ENCODE measurements around the gene IQSEC1. TPM values are rescaled to one million over a fixed set of nuclear protein-coding genes. Genes with fewer than 3 reads are reported as not detected.

Gene IQSEC1
- total and polyA plus RNA-seq, 2 of the 8 experiments (the other 6 are each of a cell fraction or from before 2014, with no cell fraction given), result 6.8 to 28.8 TPM

- Histone ChIP-seq H3K27ac (ENCODE audit: low read depth, low read length) (no peak overlapping the region), H3K23me2 (ENCODE audit: low read depth, low read length) (no peaks in the 10 kb centered on the region), H3K14ac (ENCODE audit: insufficient read length) (no peak overlapping the region), H3K79me2 (ENCODE audit: control insufficient read depth in 1 of 2, insufficient read depth in 2 of 2, low read length in 2 of 2) (no peaks in the 10 kb centered on the region), H3K4ac (replicated peaks; ENCODE audit: insufficient read length, low read depth, low read length) (no peak overlapping the region), H2BK12ac (ENCODE audit: low read depth, low read length) (0 out of 2 replicates have a peak overlapping the region, but pooled peaks have one; percentile 1), H4K91ac (replicated peaks; ENCODE audit: insufficient read length, low read length) (peak overlapping the region; percentile 83), H2AK5ac (ENCODE audit: low read depth, low read length) (no peak overlapping the region), H2BK120ac (replicated peaks; ENCODE audit: low read depth, low read length) (peak overlapping the region; percentile 2), H3K23ac (ENCODE audit: insufficient read length) (no peak overlapping the region), H3K9me3 (ENCODE audit: insufficient read depth in 2 of 2, low read depth in 1 of 2, low read length in 1 of 2) (no peaks in the 10 kb centered on the region), H3K79me1 (ENCODE audit: low read depth, low read length) (no peaks in the 10 kb centered on the region; the same call in 1 of the 2 replicates), H4K20me1 (replicated peaks in 1 of 2; ENCODE audit: control insufficient read depth in 1 of 2, insufficient read depth in 2 of 2, low read length in 2 of 2) (no peaks in the 10 kb centered on the region), H2BK20ac (ENCODE audit: low read length) (peak overlapping the region; percentile 34; the same call in 1 of the 2 replicates), H3K36me3 (ENCODE audit: control insufficient read depth in 2 of 4, insufficient read depth in 4 of 4, low read length in 3 of 4) (no peaks in the 10 kb centered on the region), H4K8ac (ENCODE audit: extremely low read depth, insufficient read depth, low read length) (no peak overlapping the region), H4K5ac (ENCODE audit: insufficient read length, low read depth, low read length) (no peak overlapping the region), H3K56ac (replicated peaks; ENCODE audit: insufficient read length, low read depth, low read length) (no peak overlapping the region), H3K4me3 (ENCODE audit: extremely low read depth in 1 of 4, insufficient read depth in 2 of 4, low read depth in 3 of 4, low read length in 4 of 4) (no peak overlapping the region), H3K18ac (ENCODE audit: extremely low read depth, low read length) (no peak overlapping the region), H3K27me3 (replicated peaks in 1 of 4; ENCODE audit: control insufficient read depth in 3 of 4, extremely low read depth in 1 of 4, insufficient read depth in 3 of 4, low read length in 3 of 4) (no peaks in the 10 kb centered on the region), H2BK15ac (ENCODE audit: low read length) (no peak overlapping the region), H2BK5ac (ENCODE audit: low read depth, low read length) (no peak overlapping the region), H3K4me1 (replicated peaks in 1 of 4; ENCODE audit: control insufficient read depth in 3 of 4, insufficient read depth in 4 of 4, low read length in 3 of 4) (peaks cover 0 to 6% (median 2%) of the 10 kb centered on the region in 4 experiments; a peak in 4 of 7 replicates), H3K9ac (replicated peaks in 1 of 4; ENCODE audit: extremely low read depth in 1 of 4, low read depth in 3 of 4, low read length in 3 of 4) (no peak overlapping the region), H2AFZ (ENCODE audit: low read length) (no peak overlapping the region), H3K4me2 (ENCODE audit: insufficient read depth in 1 of 2, low read depth in 2 of 2, low read length in 2 of 2) (no peak overlapping the region; a peak in 2 of 4 replicates)
- CTCF ChIA-PET (ENCODE audit: partially characterized antibody), result interaction anchor here (0.6 to 2.6 kb wide), 5 partner anchors 8 to 42 kb away, joined by 3 to 8 read pairs (median 3); no protein-coding TSS in a partner anchor
- POLR2A ChIA-PET (ENCODE audit: partially characterized antibody), result no interaction called here
- FAIRE-seq (no peak), DNase-seq (ENCODE audit: low read depth in 1 of 2, low spot score in 2 of 2) (no peak)
- WGBS, 2 experiments (ENCODE audit: extremely low coverage in 1 of 2, insufficient coverage in 1 of 2, insufficient read length in 1 of 2, insufficient replicate concordance in 2 of 2, low coverage in 1 of 2, low lambda C conversion rate in 2 of 2, missing lambda C conversion rate in 1 of 2), result 77% methylated on average over 2 of the region's 2 CpGs; no CpG with 5 or more reads in 1 of the 2 experiments
- TF ChIP-seq, protein P1, sequence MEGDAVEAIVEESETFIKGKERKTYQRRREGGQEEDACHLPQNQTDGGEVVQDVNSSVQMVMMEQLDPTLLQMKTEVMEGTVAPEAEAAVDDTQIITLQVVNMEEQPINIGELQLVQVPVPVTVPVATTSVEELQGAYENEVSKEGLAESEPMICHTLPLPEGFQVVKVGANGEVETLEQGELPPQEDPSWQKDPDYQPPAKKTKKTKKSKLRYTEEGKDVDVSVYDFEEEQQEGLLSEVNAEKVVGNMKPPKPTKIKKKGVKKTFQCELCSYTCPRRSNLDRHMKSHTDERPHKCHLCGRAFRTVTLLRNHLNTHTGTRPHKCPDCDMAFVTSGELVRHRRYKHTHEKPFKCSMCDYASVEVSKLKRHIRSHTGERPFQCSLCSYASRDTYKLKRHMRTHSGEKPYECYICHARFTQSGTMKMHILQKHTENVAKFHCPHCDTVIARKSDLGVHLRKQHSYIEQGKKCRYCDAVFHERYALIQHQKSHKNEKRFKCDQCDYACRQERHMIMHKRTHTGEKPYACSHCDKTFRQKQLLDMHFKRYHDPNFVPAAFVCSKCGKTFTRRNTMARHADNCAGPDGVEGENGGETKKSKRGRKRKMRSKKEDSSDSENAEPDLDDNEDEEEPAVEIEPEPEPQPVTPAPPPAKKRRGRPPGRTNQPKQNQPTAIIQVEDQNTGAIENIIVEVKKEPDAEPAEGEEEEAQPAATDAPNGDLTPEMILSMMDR (IDR thresholded peaks at IDR 0.05; ENCODE audit: control extremely low read depth in 1 of 3, insufficient read depth in 1 of 3, low read depth in 1 of 3, low read length in 3 of 3), result no peak
- TF ChIP-seq SIN3A (conservative IDR thresholded peaks at IDR 0.05 in 1 of 2, IDR thresholded peaks at IDR 0.05 in 1 of 2; ENCODE audit: low read depth in 1 of 2, low read length in 2 of 2), result no peak
- no peak for TF ChIP-seq SP1 (IDR thresholded peaks at IDR 0.05; ENCODE audit: low read depth, low read length)
- TF ChIP-seq USF2 (IDR thresholded peaks at IDR 0.05; ENCODE audit: low read length), result no peak
- no peak for TF ChIP-seq CBX8 (IDR thresholded peaks at IDR 0.05; ENCODE audit: borderline replicate concordance, low read depth, low read length)
- TF ChIP-seq TBP (IDR thresholded peaks at IDR 0.05; ENCODE audit: low read depth, low read length), result no peak
- no peak for TF ChIP-seq TCF12 (IDR thresholded peaks at IDR 0.05; ENCODE audit: low read depth, low read length)
- TF ChIP-seq SIRT6 (IDR thresholded peaks at IDR 0.05; ENCODE audit: low read length), result no peak
- TF ChIP-seq ASH2L (IDR thresholded peaks at IDR 0.05; ENCODE audit: low read length), result no peak
These were observed 22.2 kb downstream of the IQSEC1 start for GRCh38 chr3:13051066-13051465.
